Activated naive CD4-positive, alpha-beta T cell treated with anti-CD3 and anti-CD28 coated beads for 36 hours (primary cell): ENCODE data around the gene LRRC1. TPM values are rescaled to one million over a fixed set of nuclear protein-coding genes. Genes with fewer than 3 reads are reported as not detected.

Experiments used
- CTCF ChIA-PET: fragments of 350-600 bp; sonication (Branson Sonifier 250); formaldehyde crosslinking; loops from one replicate; lab custom pipeline; 2021; ENCODE audit warnings: antibody characterized with exemption; lab: Charles Lee
- DNase-seq: peaks from one replicate; pipeline ENCODE4 v3.0.0-alpha.2; 2020
- H3K27ac Mint-ChIP-seq: one replicate; pipeline ENCODE4 v1.8.0; 2021; ENCODE audit warnings: mild to moderate bottlenecking, mixed read lengths
- H3K27me3 Mint-ChIP-seq: one replicate; pipeline ENCODE4 v1.8.0; 2021; ENCODE audit warnings: low read depth, mixed read lengths
- H3K36me3 Mint-ChIP-seq: one replicate; pipeline ENCODE4 v1.8.0; 2021; ENCODE audit warnings: low read depth, mixed read lengths
- H3K4me1 Mint-ChIP-seq: one replicate; pipeline ENCODE4 v1.8.0; 2021; ENCODE audit warnings: low read depth, mixed read lengths
- H3K4me3 Mint-ChIP-seq: one replicate; pipeline ENCODE4 v1.8.0; 2021; ENCODE audit warnings: mild to moderate bottlenecking, moderate library complexity, mixed read lengths
- H3K9me3 Mint-ChIP-seq: one replicate; pipeline ENCODE4 v1.8.0; 2021; ENCODE audit warnings: mixed read lengths
- intact Hi-C: fragments of 100-400 bp; cut with micrococcal nuclease; formaldehyde crosslinking; loops from one replicate; pipeline ENCODE4 v1.15.1; 2023
- total RNA-seq, 2 experiments: library from RNA; stranded (reverse); gene quantifications; one replicate each; pipeline ENCODE4 v1.2.3, GENCODE V29; 2021

LRRC1 gene
- total RNA-seq, 2 experiments from 2014 or later: 2.3 to 2.9 TPM

DNA sequence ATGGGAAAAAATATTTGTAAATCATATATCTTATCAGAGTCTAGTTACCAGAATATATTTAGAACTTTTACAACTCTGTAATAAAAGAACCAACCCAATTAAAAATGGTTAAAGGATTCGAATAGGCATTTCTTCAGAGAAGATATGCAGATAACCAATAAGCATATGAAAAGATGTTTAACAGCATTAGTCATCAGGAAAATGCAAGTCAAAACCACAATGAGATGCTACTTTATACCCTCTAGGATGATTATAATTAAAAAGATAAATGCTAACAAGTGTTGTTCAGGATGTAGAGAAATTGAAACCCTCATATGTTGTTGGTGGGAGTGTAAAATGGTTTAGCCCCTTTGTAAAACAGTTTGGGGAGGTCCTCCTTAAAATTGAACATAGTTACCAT is 94.1 kb downstream of the LRRC1 start:
- no peak for DNase-seq
- Mint-ChIP-seq H3K36me3 (no peaks in the 10 kb centered on the region), H3K27ac (no peak overlapping the region), H3K27me3 (no peaks in the 10 kb centered on the region), H3K4me3 (no peak overlapping the region), H3K9me3 (no peaks in the 10 kb centered on the region), H3K4me1 (peaks cover under 1% of the 10 kb centered on the region)
- CTCF ChIA-PET: no interaction called here
- intact Hi-C loops: no loop called here

DNA sequence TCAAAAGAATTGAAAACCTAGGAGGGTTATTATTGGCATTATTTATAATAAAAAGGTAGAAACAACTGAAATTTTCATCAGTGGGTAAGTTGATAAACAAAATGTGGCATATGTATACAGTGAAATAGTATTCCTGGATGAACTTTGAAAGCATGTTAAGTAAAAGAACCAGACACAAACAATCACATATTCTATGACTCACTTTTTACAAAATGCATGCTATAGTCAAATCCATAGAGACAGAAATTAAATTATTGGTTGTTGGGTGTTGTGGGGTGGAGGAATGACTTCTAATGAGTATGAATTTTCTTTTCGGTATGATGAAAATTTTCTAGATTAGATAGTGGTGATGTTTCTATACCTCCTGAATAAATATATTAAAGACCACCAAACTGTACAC is 94.6 kb downstream of the LRRC1 start:
- Mint-ChIP-seq H3K4me1 (peaks cover 5% of the 10 kb centered on the region), H3K4me3 (no peak overlapping the region), H3K27ac (no peak overlapping the region), H3K9me3 (no peaks in the 10 kb centered on the region), H3K27me3 (no peaks in the 10 kb centered on the region), H3K36me3 (no peaks in the 10 kb centered on the region)
- CTCF ChIA-PET: no interaction called here
- intact Hi-C loops: no loop called here
- DNase-seq: no peak

DNA sequence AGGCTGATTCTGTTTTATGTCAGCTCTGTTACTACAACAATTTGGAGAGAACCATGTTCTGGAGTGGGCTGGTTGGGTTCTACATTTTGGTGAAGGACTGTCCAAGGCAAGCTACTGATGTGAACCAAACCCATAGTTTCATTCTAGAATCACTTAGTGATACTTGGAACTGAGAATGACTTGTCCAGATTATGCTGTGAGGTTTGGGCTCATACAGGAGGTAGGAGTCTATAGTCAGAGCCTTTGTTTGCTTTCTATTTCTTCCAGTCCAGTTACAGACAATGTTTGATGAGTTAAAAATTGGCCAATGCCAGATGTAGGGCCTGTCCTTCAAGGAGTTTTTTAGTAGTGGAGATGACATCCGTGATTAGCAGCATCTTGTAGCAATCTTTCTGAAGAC is 97.9 kb downstream of the LRRC1 start:
- Mint-ChIP-seq H3K9me3 (no peaks in the 10 kb centered on the region), H3K4me3 (no peak overlapping the region), H3K27me3 (no peaks in the 10 kb centered on the region), H3K27ac (no peak overlapping the region), H3K36me3 (peaks cover 2% of the 10 kb centered on the region), H3K4me1 (peaks cover 6% of the 10 kb centered on the region)
- intact Hi-C loops: no loop called here
- CTCF ChIA-PET: no interaction called here
- DNase-seq: no peak

DNA sequence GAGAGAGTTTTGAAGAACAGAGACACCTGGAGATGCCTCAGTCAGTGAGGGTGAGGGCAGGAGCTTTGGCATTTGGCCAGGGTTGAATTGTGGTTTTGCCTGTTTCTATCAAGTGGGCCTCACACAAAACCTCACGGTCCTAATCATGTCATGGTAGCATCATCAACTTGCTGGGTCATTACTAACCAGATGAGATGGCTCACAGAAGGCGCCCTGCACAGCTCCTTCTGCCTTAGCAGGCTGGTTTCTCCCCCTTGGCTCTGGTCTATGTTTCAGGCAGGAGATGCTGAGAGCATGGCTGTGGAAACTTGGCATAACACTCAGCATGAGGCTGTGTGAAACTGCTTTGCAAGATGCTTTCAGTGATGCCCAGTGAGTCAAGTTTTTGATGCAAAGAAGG is 99.3 kb downstream of the LRRC1 start:
- Mint-ChIP-seq H3K36me3 (peaks cover 3% of the 10 kb centered on the region), H3K27me3 (no peaks in the 10 kb centered on the region), H3K27ac (no peak overlapping the region), H3K4me1 (peaks cover 6% of the 10 kb centered on the region), H3K4me3 (no peak overlapping the region), H3K9me3 (no peaks in the 10 kb centered on the region)
- DNase-seq: peak; percentile 59
- intact Hi-C loops: no loop called here
- CTCF ChIA-PET: no interaction called here

DNA sequence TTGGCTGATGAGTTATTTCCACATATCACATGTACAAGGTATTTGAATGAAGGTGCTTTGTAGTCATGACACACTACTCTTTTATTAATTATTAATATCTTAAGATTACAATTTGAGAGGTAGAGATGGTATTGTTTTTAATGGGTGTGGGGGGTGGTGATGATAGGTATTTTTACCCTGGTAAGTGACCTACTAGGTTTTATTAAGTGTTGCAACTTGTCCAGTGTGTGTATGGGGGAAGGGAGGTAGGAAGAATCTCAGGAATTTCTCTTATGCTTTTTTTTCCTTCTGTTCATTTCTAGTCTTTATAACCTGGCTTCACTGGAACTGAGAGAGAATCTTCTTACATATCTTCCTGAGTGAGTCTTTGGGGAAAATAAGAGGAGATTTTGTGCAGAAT is 101.4 kb downstream of the LRRC1 start:
- Mint-ChIP-seq H3K4me1 (peaks cover 6% of the 10 kb centered on the region), H3K36me3 (peaks cover 4% of the 10 kb centered on the region), H3K9me3 (no peaks in the 10 kb centered on the region), H3K27me3 (no peaks in the 10 kb centered on the region), H3K27ac (no peak overlapping the region), H3K4me3 (no peak overlapping the region)
- CTCF ChIA-PET: no interaction called here
- no peak for DNase-seq
- intact Hi-C loops: no loop called here

DNA sequence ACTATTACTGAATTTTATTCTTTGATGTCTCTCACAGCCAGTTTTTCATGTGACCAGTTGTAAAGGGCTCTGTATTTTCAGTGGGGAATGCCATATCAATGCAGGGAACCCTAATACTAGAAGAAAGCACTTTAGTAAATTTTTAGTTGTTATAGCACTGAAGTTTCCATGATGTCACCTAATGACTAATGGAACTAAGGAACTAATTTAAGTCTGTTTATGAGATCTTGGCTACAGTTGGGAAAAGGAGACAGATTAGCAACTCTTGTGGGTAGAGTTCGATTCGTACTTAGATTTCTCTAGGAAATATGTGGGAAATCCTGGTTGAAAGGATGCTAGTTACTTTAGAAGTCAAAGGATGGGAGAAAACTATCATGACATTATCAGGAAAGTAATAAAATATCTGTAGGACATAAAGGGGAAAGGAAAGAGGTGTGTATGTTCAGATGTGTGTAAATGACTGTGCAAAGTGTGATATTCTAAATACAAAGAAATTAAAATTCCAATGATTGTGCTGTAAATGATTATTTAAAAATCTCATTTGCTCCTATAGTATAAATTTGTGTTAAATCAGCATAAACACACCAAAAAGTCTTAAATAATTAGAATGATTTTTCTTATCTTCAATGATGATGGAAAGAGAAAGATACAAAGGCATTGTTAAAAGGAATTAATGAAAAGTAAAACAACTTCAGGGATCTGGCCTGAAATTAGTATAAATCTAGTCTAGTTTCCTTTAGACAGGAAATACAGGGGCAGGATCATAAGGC is 103.4 kb downstream of the LRRC1 start:
- H3K36me3 Mint-ChIP-seq: peaks cover 4% of the 10 kb centered on the region
- H3K27me3 Mint-ChIP-seq: no peaks in the 10 kb centered on the region
- CTCF ChIA-PET: no interaction called here
- intact Hi-C loops: no loop called here
- no peak overlapping the region for H3K27ac Mint-ChIP-seq
- no peaks in the 10 kb centered on the region for H3K9me3 Mint-ChIP-seq
- H3K4me3 Mint-ChIP-seq: no peak overlapping the region
- H3K4me1 Mint-ChIP-seq: peaks cover 6% of the 10 kb centered on the region
- no peak for DNase-seq

DNA sequence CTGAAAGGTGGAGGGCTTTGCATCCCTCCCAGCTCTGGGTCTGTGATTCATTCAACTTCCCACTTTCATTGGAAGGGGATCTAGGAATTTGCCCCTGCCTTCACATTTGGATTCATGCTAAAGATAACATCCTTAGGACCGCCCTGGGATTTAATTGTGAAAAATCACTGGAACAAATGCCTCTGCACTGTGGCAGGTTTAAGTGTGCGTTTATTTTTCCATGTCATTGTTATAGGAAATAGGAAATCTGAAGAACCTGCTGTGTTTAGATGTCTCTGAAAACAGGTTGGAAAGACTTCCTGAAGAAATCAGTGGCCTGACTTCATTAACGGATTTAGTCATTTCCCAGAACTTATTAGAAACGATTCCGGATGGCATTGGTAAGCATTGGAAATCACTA is 104.7 kb downstream of the LRRC1 start:
- peaks cover 6% of the 10 kb centered on the region for H3K36me3 Mint-ChIP-seq
- no peak for DNase-seq
- no peak overlapping the region for H3K27ac Mint-ChIP-seq
- no peaks in the 10 kb centered on the region for H3K9me3 Mint-ChIP-seq
- H3K27me3 Mint-ChIP-seq: no peaks in the 10 kb centered on the region
- no peaks in the 10 kb centered on the region for H3K4me1 Mint-ChIP-seq
- intact Hi-C loops: no loop called here
- CTCF ChIA-PET: interaction anchor here (0.6 kb wide), 1 partner anchor 13 kb away, joined by 5 read pairs; no protein-coding TSS in a partner anchor
- H3K4me3 Mint-ChIP-seq: no peak overlapping the region

DNA sequence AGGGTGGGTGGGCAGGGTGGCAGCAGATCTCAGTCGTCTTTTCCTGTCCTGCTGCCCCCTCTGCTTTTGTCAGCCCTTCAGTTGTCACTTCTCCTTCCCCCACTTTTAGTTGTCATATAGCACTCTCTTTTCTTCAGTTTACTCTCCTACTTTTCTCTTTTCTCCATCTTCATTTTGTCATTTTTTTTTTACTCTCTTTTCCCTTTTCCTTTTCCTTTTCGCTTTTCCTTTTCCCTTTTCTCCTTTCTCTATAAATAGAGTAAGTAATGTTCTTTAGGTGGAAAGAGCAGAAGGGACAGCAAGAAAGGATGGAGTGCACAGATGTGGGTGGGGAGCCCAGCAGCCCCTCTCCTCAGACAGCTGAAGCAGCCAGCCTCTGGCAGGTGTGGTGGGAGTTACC is 108.6 kb downstream of the LRRC1 start:
- intact Hi-C loops: no loop called here

DNA sequence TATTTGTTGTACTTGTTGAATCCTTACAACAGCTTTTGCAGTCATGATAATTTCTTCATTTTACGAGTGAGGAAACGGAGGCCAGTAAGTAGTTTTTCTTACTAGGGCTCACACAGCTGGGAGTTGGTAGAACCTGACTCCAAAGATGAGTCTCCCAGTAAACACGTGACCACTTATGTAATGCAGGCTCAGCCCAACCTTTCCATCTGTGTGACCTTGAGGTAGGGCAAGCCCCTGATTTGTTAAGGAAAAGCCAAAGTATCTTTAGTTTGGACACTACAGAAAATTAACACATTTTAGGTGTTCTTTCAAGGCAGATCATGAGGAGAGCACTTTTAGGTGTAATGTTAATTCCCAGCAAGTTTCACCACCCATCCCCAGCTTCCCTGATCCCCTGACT is 111.3 kb downstream of the LRRC1 start:
- no peaks in the 10 kb centered on the region for H3K9me3 Mint-ChIP-seq
- intact Hi-C loops: no loop called here
- H3K4me1 Mint-ChIP-seq: no peaks in the 10 kb centered on the region
- H3K27me3 Mint-ChIP-seq: no peaks in the 10 kb centered on the region
- H3K4me3 Mint-ChIP-seq: no peak overlapping the region
- H3K36me3 Mint-ChIP-seq: peaks cover 9% of the 10 kb centered on the region
- CTCF ChIA-PET: no interaction called here
- H3K27ac Mint-ChIP-seq: no peak overlapping the region
- DNase-seq: no peak

More for the DNA sequence above, 108.6 kb downstream of the LRRC1 start:
- H3K4me3 Mint-ChIP-seq: no peak overlapping the region
- CTCF ChIA-PET: no interaction called here
- no peak overlapping the region for H3K27ac Mint-ChIP-seq
- H3K9me3 Mint-ChIP-seq: no peaks in the 10 kb centered on the region
- H3K36me3 Mint-ChIP-seq: peaks cover 12% of the 10 kb centered on the region
- H3K4me1 Mint-ChIP-seq: no peaks in the 10 kb centered on the region
- no peaks in the 10 kb centered on the region for H3K27me3 Mint-ChIP-seq
- no peak for DNase-seq

DNA sequence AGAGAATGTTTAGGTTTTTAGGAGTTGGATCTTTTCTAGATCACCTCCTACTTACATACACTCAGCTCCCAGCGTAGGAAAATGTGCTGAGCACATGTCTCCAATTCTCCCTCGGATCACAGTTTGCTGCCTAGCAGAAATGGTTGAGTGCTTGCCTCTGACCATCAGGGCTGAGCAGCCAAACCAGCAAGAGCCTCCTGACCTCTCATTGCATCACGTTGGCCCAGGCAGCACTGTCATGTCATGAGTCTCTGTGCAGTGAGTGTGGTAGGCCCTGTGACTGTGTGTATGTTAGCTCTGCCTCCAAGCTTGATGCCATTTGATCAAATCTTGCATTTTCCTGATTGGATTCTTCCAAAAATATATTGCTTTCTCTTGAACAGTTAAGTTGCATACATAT is 112.0 kb downstream of the LRRC1 start:
- intact Hi-C loops: no loop called here
- Mint-ChIP-seq H3K4me1 (no peaks in the 10 kb centered on the region), H3K4me3 (no peak overlapping the region), H3K27ac (no peak overlapping the region), H3K27me3 (no peaks in the 10 kb centered on the region), H3K36me3 (peaks cover 9% of the 10 kb centered on the region), H3K9me3 (no peaks in the 10 kb centered on the region)
- no peak for DNase-seq
- CTCF ChIA-PET: no interaction called here

DNA sequence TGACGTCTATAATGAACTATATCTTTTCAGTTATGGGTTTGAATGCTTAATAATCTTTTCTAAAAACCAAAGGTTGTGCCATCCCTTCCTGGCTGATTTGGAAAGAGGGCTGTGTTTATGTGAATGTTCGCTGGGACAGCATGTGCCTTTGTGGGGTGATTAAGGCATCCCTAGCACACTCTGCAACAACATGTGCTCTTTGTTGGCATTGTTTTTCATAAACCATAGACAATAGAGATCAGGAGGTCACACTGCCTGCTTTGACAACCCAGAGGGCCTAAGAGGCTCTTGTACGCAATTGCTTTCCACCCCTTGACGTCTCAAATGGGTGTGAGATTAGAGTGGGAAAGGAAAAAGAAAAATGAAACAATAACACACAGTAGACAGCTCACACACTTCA is 116.0 kb downstream of the LRRC1 start:
- Mint-ChIP-seq H3K27ac (no peak overlapping the region), H3K4me3 (no peak overlapping the region), H3K4me1 (no peaks in the 10 kb centered on the region), H3K9me3 (no peaks in the 10 kb centered on the region), H3K36me3 (peaks cover 2% of the 10 kb centered on the region), H3K27me3 (no peaks in the 10 kb centered on the region)
- CTCF ChIA-PET: no interaction called here
- intact Hi-C loops: no loop called here
- no peak for DNase-seq

DNA sequence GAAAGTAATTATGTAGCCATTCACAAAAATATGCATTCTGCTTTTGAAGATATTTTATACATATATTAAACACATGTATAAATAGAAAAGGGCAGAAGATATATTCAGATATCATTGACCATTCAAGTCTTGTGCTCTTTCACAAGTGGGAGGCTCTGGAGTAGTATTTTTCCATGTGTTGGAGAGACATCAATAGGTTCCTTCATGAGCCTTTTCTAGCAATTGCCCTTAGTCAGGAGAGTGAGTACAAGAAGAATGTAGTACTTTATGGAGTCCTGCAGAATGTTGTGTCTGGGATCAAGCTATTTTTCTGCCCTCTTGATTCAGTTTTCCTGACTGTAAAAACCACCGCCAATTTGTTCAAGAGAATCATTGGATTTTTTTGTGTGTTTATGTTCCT is 117.9 kb downstream of the LRRC1 start:
- CTCF ChIA-PET: no interaction called here
- Mint-ChIP-seq H3K9me3 (no peaks in the 10 kb centered on the region), H3K36me3 (peaks cover 2% of the 10 kb centered on the region), H3K4me3 (no peak overlapping the region), H3K27ac (no peak overlapping the region), H3K4me1 (no peaks in the 10 kb centered on the region), H3K27me3 (no peaks in the 10 kb centered on the region)
- intact Hi-C loops: no loop called here
- DNase-seq: no peak

DNA sequence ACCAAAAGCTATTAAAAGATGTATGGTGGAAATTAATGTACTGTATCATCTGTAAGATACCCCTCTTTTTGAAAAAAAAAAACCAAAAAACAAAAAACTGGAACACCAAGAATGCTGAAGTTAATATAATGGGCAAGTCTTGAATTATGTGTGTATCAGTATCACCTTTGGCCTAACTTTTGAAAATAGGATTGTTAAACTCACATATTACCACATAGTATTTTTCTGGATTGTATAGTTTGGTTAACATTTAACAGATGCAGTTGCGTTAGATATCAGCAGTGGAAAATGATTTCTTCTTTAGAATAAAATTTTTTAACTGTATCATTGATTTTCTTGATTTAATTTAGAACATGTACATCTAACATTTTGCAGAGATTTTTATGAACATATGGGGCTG is 118.5 kb downstream of the LRRC1 start:
- CTCF ChIA-PET: no interaction called here
- no peak overlapping the region for H3K27ac Mint-ChIP-seq

More for the DNA sequence above, 118.5 kb downstream of the LRRC1 start:
- intact Hi-C loops: no loop called here
- no peak for DNase-seq
- H3K9me3 Mint-ChIP-seq: no peaks in the 10 kb centered on the region
- no peaks in the 10 kb centered on the region for H3K27me3 Mint-ChIP-seq
- H3K4me3 Mint-ChIP-seq: no peak overlapping the region
- H3K36me3 Mint-ChIP-seq: no peaks in the 10 kb centered on the region
- no peaks in the 10 kb centered on the region for H3K4me1 Mint-ChIP-seq
